ENCODE results near the gene AHCTF1. TPM values are rescaled to one million over a fixed set of nuclear protein-coding genes. Genes with fewer than 3 reads are reported as not detected.

The AHCTF1 gene
- total RNA-seq, 4 donors from 2014 or later, result 36.5 to 84.4 (median 45.3) TPM

Small RNA genes lying within 50 kb of the gene (small RNA-seq; reads per million reads assigned to genes)
- gene AC113174.1 (not detected), gene RF00402 (not detected)

Other genes starting within 250 kb of the AHCTF1 start
- gene SCCPDH, start 207.5 kb downstream of the AHCTF1 start, total RNA-seq, result 10 to 100 TPM; 30.0 to 37.8 (median 32.9) TPM
- gene ZNF695, start 76.1 kb upstream of the AHCTF1 start, total RNA-seq, result under 1 TPM in 2 of 4 donors, not detected in 2; 0.11 to 0.24 TPM
- 1 to 10 TPM; 3.5 to 7.4 (median 4.4) TPM for gene ZNF670, start 146.9 kb upstream of the AHCTF1 start, total RNA-seq
- gene ZNF669, start 172.4 kb upstream of the AHCTF1 start, total RNA-seq, result 10 to 100 TPM in 3 of 4 donors, 1 to 10 TPM in 1; 9.8 to 13.0 (median 10.3) TPM
- gene ZNF124, start 240.1 kb upstream of the AHCTF1 start, total RNA-seq, result 10 to 100 TPM; 47.6 to 75.0 (median 62.4) TPM

All from thyroid gland (tissue), 4 donors.